Retinal pigment epithelial cell (primary cell): ENCODE results near the gene GNRH2.

Experiments
- DNase-seq: peaks from one replicate; pipeline ENCODE4 v3.0.0-alpha.2; 2010; ENCODE audit warnings: low read depth
- H3K4me3 ChIP-seq: 2 replicates; pipeline ENCODE4 v1.5.1; 2011; ENCODE audit warnings: mild to moderate bottlenecking, low read length, control low read depth, moderate library complexity
- CTCF ChIP-seq: conservative IDR thresholded peaks from 2 replicates; pipeline ENCODE4 v1.5.1; 2011; ENCODE audit warnings: low read depth, low read length, control low read depth, inconsistent platforms

The GNRH2 gene, protein sequence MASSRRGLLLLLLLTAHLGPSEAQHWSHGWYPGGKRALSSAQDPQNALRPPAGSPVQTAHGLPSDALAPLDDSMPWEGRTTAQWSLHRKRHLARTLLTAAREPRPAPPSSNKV

DNA sequence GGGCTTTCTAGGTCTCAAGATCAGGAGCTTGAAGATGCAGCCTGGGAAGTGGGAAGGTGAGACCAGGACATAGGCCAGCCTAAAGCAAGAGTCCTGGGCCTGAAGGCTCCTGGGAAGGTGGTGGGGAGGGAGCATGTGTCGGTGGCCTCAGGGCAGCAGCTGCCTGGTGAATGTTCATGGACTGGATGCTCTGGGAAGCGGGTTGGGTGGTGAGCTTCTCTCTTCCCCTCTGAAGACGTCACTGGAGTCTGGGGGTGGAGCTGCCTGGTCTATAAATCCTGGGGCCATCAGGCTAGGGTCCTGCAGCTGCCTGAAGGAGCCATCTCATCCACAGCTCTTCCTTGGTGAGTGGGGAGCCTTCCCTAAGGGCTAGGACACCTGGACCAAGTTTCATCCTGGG, at the start of gene GNRH2:
TSS of gene GNRH2 (plus strand) at position 301 of the 400 bp plus-strand sequence. CDS start 793 bp downstream, outside the sequence.
- no peak for DNase-seq
- TF ChIP-seq CTCF: no peak
- H3K4me3 ChIP-seq: no peak within 1 kb of the TSS

GRCh38 chr20:2995796-2996195, 47.6 kb upstream of the GNRH2 start:
- no peak for DNase-seq
- TF ChIP-seq CTCF: no peak
- H3K4me3 ChIP-seq: no peak overlapping the region

DNA sequence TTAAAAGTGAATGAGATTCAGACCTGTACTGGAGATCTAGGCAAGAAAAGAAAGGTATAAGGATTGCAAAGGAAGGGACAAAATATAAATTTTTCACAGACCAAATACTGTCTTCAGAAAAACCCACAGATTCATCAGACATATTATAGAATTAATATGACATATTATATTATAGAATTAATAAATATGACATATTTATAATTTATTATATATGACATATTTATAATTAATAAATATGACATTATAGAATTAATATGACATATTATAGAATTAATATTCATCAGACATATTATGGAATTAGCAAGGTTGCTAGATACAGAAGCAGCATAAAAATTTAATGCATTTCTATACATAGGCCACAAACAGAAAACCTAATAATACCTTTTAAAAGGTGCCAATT, 44.7 kb upstream of the GNRH2 start:
- no peak for DNase-seq
- no peak overlapping the region for H3K4me3 ChIP-seq
- no peak for TF ChIP-seq CTCF

GRCh38 chr20:3000852-3001523, 42.4 kb upstream of the GNRH2 start:
- DNase-seq: peak; percentile 25
- no peak overlapping the region for H3K4me3 ChIP-seq
- peak; percentile 55 for TF ChIP-seq CTCF

GRCh38 chr20:3003416-3003815, 40.0 kb upstream of the GNRH2 start:
- no peak overlapping the region for H3K4me3 ChIP-seq
- TF ChIP-seq CTCF: no peak
- DNase-seq: no peak

- peak; percentile 60 for DNase-seq
- TF ChIP-seq CTCF: no peak
- H3K4me3 ChIP-seq: no peak overlapping the region
These were observed 32.3 kb upstream of the GNRH2 start for GRCh38 chr20:3010985-3011723.
